ENCODE data around the gene KSR1. TPM values are rescaled to one million over a fixed set of nuclear protein-coding genes. Genes with fewer than 3 reads are reported as not detected.

Gene KSR1
- polyA plus RNA-seq, 1 of the 3 experiments (the other 2 are of a cell fraction): 7.5 TPM

DNA sequence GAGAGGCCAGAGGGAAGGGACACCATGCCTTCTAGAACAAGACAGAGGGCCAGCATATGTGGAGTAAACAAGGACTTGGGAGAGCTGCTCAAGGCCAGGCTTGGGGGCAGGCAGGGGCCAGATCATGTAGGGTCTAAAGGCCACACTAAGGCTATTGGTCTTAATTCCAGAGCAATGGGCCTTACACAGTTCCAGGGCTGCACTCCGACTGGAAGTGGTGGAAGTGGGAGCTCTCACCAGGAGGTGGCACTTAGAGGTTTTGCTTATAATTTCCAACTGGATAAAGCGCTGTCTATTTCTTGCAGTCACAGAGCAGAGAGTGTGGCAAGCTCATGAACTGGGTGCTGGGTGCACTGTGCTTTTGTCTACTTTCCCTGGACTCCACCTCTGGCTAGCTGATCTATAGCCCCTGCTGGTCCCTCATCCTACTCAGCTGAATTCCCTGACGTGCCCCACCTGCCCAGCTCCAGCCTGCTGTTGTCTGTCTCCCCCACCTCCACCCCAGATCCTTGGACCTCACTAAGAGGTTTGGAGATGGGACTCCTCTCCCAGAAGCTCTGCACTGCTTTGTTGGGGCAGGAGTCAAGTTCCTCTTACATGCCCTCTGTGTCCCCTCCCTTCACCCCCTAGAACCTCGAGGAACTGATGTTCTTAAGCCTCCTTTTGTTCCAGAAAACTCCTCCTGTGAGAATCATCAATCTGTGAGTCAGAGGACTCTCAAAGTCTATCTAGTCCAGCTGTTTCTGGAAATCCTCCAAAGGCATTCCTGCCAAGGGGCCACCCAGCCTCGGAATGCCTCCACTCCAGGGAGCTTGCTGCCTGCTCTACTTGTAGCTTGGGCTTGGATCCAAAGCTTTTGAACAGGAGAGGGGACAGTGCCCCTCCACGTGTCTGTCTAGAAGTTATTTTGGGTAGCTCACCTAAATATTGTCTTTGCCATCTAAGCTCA lies 48.1 kb upstream of the KSR1 start (continued):
- TF ChIP-seq, protein P1, sequence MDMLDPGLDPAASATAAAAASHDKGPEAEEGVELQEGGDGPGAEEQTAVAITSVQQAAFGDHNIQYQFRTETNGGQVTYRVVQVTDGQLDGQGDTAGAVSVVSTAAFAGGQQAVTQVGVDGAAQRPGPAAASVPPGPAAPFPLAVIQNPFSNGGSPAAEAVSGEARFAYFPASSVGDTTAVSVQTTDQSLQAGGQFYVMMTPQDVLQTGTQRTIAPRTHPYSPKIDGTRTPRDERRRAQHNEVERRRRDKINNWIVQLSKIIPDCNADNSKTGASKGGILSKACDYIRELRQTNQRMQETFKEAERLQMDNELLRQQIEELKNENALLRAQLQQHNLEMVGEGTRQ (IDR thresholded peaks at IDR 0.05; ENCODE audit: borderline replicate concordance, low read depth, low read length): no peak
- TF ChIP-seq EP300 (IDR thresholded peaks at IDR 0.05; ENCODE audit: borderline replicate concordance in 1 of 2, low read depth in 1 of 2, low read length in 1 of 2) (no peak), GABPA (IDR thresholded peaks at IDR 0.05; ENCODE audit: low read depth) (no peak), MEF2A (IDR thresholded peaks at IDR 0.05; ENCODE audit: borderline replicate concordance, low read depth) (no peak), ELF1 (IDR thresholded peaks at IDR 0.05) (no peak), SIN3A (IDR thresholded peaks at IDR 0.05; ENCODE audit: borderline replicate concordance, low read depth, low read length) (no peak)
- TF ChIP-seq, protein P2, sequence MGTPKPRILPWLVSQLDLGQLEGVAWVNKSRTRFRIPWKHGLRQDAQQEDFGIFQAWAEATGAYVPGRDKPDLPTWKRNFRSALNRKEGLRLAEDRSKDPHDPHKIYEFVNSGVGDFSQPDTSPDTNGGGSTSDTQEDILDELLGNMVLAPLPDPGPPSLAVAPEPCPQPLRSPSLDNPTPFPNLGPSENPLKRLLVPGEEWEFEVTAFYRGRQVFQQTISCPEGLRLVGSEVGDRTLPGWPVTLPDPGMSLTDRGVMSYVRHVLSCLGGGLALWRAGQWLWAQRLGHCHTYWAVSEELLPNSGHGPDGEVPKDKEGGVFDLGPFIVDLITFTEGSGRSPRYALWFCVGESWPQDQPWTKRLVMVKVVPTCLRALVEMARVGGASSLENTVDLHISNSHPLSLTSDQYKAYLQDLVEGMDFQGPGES (IDR thresholded peaks at IDR 0.05; ENCODE audit: low read depth, low read length): no peak
- TF ChIP-seq, protein P3, sequence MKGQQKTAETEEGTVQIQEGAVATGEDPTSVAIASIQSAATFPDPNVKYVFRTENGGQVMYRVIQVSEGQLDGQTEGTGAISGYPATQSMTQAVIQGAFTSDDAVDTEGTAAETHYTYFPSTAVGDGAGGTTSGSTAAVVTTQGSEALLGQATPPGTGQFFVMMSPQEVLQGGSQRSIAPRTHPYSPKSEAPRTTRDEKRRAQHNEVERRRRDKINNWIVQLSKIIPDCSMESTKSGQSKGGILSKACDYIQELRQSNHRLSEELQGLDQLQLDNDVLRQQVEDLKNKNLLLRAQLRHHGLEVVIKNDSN (IDR thresholded peaks at IDR 0.05; ENCODE audit: borderline replicate concordance, low read depth): no peak
- TF ChIP-seq, protein P4, sequence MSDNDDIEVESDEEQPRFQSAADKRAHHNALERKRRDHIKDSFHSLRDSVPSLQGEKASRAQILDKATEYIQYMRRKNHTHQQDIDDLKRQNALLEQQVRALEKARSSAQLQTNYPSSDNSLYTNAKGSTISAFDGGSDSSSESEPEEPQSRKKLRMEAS (IDR thresholded peaks at IDR 0.05; ENCODE audit: low read depth): 0 out of 2 replicates have a peak, but pooled peaks have one; percentile 17

DNA sequence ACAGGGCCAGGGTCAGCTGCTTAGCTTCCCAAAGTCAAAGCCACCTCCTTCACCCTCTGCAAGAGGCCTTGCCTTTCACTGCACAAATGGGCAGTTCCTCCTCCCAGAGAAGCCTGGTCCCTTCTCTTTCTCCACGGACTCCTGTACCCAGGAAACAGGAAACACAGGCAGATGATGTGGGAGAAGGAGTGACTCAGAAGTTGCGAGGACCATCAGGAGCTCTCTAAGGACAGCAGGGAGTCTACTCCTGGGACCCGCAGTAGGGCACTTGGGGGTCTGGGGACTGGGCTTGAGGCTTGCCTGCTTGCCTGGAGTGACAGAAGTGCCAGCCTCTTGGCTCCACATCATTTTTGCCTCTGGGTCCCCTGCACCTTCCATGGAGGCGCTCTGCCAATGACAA lies 47.4 kb upstream of the KSR1 start:
- Histone ChIP-seq H3K9me2 (no peaks in the 10 kb centered on the region), H3K4me3 (ENCODE audit: low read depth in 2 of 2, low read length in 1 of 2) (peak overlapping the region in 1 of 2 experiments; percentile 22; a peak in 1 of 4 replicates), H3K4me2 (peak overlapping the region; percentile 64), H3K27me3 (ENCODE audit: insufficient read depth) (no peaks in the 10 kb centered on the region; the same call in 1 of the 2 replicates), H3K9me3 (no peaks in the 10 kb centered on the region), H3K27ac (ENCODE audit: low read depth in 2 of 2, low read length in 1 of 2) (no peak overlapping the region), H3K4me1 (ENCODE audit: control insufficient read depth in 1 of 2, insufficient read depth in 2 of 2, low read depth in 1 of 2, low read length in 1 of 2) (peaks cover 0 to 11% of the 10 kb centered on the region in 2 experiments; a peak in 1 of 4 replicates), H3K36me3 (replicated peaks in 1 of 2; ENCODE audit: control insufficient read depth in 1 of 2, insufficient read depth in 2 of 2, low read length in 1 of 2) (no peaks in the 10 kb centered on the region), H3K79me2 (ENCODE audit: insufficient read depth) (no peaks in the 10 kb centered on the region), H3K9ac (no peak overlapping the region), H2AFZ (ENCODE audit: low read depth) (peak overlapping the region; percentile 54; the same call in 1 of the 2 replicates), H4K20me1 (ENCODE audit: insufficient read depth) (no peaks in the 10 kb centered on the region), H3F3A (replicated peaks; ENCODE audit: insufficient read depth) (no peaks in the 10 kb centered on the region)
- ChIA-PET CTCF (interaction anchor here (1.1 to 2.6 kb wide), 8 partner anchors 10 to 193 kb away, joined by 3 to 8 read pairs (median 5); no protein-coding TSS in a partner anchor), POLR2A (no interaction called here)
- DNase-seq: no peak
- WGBS (ENCODE audit: low lambda C conversion rate): 31% methylated on average over 3 of the region's 4 CpGs
- TF ChIP-seq SMC3 (IDR thresholded peaks at IDR 0.05; ENCODE audit: low read depth, low read length) (no peak), JUND (IDR thresholded peaks at IDR 0.05) (no peak), TAF1 (IDR thresholded peaks at IDR 0.05; ENCODE audit: borderline replicate concordance, low read depth, low read length) (no peak), RAD21 (IDR thresholded peaks at IDR 0.05; ENCODE audit: low read length) (no peak), NRF1 (IDR thresholded peaks at IDR 0.05; ENCODE audit: low read depth, low read length) (no peak), REST (IDR thresholded peaks at IDR 0.05; ENCODE audit: low read depth, low read length) (no peak), RXRA (IDR thresholded peaks at IDR 0.05; ENCODE audit: borderline replicate concordance, low read depth) (no peak), TCF12 (IDR thresholded peaks at IDR 0.05) (no peak), YY1 (IDR thresholded peaks at IDR 0.05; ENCODE audit: low read depth) (no peak)
- TF ChIP-seq, protein P5, sequence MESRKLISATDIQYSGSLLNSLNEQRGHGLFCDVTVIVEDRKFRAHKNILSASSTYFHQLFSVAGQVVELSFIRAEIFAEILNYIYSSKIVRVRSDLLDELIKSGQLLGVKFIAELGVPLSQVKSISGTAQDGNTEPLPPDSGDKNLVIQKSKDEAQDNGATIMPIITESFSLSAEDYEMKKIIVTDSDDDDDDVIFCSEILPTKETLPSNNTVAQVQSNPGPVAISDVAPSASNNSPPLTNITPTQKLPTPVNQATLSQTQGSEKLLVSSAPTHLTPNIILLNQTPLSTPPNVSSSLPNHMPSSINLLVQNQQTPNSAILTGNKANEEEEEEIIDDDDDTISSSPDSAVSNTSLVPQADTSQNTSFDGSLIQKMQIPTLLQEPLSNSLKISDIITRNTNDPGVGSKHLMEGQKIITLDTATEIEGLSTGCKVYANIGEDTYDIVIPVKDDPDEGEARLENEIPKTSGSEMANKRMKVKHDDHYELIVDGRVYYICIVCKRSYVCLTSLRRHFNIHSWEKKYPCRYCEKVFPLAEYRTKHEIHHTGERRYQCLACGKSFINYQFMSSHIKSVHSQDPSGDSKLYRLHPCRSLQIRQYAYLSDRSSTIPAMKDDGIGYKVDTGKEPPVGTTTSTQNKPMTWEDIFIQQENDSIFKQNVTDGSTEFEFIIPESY (IDR thresholded peaks at IDR 0.05; ENCODE audit: borderline replicate concordance, low read depth): no peak
- TF ChIP-seq, protein P2 (IDR thresholded peaks at IDR 0.05; ENCODE audit: low read depth, low read length): no peak
- TF ChIP-seq, protein P4 (IDR thresholded peaks at IDR 0.05; ENCODE audit: low read depth): no peak
